ENCODE measurements around the gene SYNPO2. TPM values are rescaled to one million over a fixed set of nuclear protein-coding genes. Genes with fewer than 3 reads are reported as not detected.

The SYNPO2 gene
- total RNA-seq, 2 experiments from 2014 or later = 1.2 to 1.4 TPM

DNA sequence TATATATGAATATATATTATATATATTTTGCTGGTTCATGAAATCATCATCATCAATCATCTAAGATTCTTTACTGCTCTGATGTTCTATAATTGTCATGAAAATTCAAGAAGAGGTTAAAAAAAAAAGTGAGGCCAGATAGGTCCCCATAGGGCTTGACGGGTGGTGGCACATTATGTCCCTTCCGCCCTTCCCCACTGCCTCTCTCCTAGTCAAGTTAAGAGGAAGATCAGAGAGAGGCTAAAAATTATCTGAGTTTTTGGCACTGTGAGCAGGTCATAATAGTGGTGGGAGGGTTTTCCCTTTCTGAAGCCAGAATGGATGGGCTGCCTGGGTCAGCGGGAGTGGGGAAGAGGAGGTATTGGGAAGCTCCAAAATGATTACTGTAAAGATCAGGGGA is 5.4 kb downstream of the SYNPO2 start:
- CTCF ChIA-PET = no interaction called here
- Mint-ChIP-seq H3K9me3 (no peaks in the 10 kb centered on the region), H3K27me3 (peaks cover 27% of the 10 kb centered on the region), H3K4me3 (no peak overlapping the region), H3K4me1 (peaks cover 8% of the 10 kb centered on the region), H3K27ac (no peak overlapping the region), H3K36me3 (ENCODE audit: low read depth) (no peaks in the 10 kb centered on the region)
- POLR2A ChIA-PET = no interaction called here
- no peak for DNase-seq

DNA sequence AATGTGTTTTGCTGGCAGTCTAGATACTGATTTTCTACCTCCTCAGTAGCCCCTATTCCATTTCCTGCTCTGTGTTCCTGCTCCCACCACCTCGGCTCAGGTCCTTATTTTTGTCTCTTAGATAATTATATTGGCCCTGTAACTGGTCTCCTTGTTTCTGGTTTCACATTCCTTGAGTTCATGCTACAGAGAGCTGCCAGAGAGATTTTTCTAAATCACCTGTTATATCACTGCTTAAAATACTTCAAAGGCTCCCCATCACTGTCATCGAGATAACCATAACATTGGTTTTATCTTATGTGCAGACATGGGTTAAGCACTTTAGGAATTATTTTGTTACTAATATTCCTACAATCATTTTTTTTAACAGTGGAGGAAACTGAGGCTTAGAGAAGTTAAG is 9.6 kb downstream of the SYNPO2 start:
- Mint-ChIP-seq H3K27me3 (peaks cover 11% of the 10 kb centered on the region), H3K4me3 (no peak overlapping the region), H3K4me1 (no peaks in the 10 kb centered on the region), H3K36me3 (ENCODE audit: low read depth) (no peaks in the 10 kb centered on the region), H3K9me3 (no peaks in the 10 kb centered on the region), H3K27ac (no peak overlapping the region)
- ChIA-PET POLR2A (no interaction called here), CTCF (no interaction called here)
- no peak for DNase-seq

DNA sequence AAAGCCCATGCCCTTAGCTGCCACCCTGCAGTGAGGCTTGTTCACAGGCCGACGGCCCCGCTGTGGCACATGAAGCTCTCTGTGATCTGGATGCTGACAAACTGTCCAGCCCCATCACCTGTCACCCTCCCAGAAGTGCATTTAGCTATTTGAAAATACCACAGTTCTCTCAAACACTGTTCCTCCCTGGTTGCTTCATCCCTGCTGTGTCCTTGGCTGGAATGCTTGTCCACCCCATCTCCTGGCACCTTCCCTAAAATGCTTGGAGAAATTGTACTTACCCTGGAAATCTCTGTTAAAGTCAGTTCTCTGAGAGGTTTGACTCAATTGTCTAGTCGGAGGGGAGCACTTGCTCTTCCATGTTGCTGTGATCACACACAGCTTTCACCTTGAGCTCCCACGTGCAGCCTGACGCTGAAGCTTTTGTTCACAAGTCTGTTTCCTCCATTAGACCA is 10.1 kb downstream of the SYNPO2 start:
- Mint-ChIP-seq H3K27ac (no peak overlapping the region), H3K9me3 (no peaks in the 10 kb centered on the region), H3K27me3 (peaks cover 11% of the 10 kb centered on the region), H3K4me3 (no peak overlapping the region), H3K4me1 (no peaks in the 10 kb centered on the region), H3K36me3 (ENCODE audit: low read depth) (no peaks in the 10 kb centered on the region)
- POLR2A ChIA-PET = no interaction called here
- CTCF ChIA-PET = no interaction called here
- DNase-seq = no peak

DNA sequence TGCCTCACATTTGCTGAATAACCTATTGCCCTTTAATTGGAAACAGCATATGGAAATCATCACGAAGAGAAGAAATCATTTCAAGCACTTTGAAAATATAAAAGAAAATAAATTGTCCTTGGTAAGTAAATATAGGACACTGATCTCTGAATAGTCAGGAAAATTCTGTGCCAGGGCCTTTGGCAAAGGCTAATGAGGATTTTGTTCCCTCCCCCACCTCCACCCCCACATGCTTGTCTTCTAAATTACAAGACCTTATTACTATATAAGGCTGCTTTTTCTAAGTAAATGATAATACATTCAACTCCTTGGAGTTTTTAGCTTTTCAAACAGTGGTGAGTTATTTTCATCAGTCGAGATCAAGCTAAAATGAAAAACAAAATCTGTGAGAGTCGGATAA is 15.8 kb downstream of the SYNPO2 start:
- no peaks in the 10 kb centered on the region for H3K9me3 Mint-ChIP-seq
- no peak overlapping the region for H3K27ac Mint-ChIP-seq
- no peaks in the 10 kb centered on the region for H3K36me3 Mint-ChIP-seq (ENCODE audit: low read depth)
- H3K27me3 Mint-ChIP-seq = peaks cover 6% of the 10 kb centered on the region
- CTCF ChIA-PET = no interaction called here
- no peaks in the 10 kb centered on the region for H3K4me1 Mint-ChIP-seq
- DNase-seq = no peak
- no peak overlapping the region for H3K4me3 Mint-ChIP-seq
- POLR2A ChIA-PET = no interaction called here

DNA sequence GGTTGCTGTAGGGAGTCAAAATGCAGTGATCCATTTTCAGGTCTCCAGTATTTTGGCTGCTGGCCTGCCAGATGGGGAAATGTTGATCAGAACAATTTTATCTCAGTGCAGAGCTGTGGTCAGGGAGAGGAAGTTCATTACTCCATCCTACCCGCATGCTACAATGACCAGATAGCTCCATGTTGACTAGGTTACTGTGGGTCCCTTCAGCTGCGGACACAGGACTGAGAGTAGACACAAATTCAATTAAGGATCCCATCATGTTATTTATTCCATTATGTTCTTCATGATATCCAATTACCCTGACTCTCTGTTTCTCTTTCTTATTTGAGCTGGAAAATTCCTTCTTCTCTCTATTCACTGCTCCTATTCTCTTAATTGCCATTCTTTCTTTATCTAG is 16.3 kb downstream of the SYNPO2 start:
- Mint-ChIP-seq H3K27ac (no peak overlapping the region), H3K36me3 (ENCODE audit: low read depth) (no peaks in the 10 kb centered on the region), H3K4me1 (no peaks in the 10 kb centered on the region), H3K9me3 (no peaks in the 10 kb centered on the region), H3K4me3 (no peak overlapping the region), H3K27me3 (peaks cover 6% of the 10 kb centered on the region)
- ChIA-PET CTCF (no interaction called here), POLR2A (no interaction called here)
- no peak for DNase-seq

DNA sequence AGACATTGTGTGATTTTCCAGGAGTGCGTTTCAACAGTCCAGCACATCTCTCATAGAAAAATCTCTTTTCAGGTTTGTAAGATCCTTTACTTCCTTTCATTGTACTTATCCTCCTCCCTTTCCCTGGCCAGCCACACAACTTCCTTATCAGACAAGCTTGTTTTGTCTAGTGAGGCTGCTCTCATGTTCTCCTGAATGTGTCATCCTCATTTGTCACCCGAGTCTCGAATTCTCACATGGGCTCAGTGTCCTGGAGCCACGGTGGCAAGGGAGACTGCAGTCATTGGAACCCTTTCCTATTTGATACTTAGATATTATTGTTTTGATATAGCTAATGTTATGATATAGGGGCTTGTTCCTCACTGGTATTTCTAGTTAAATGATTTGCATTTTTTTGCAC is 16.9 kb downstream of the SYNPO2 start:
- CTCF ChIA-PET = interaction anchor here (0.6 kb wide), 1 partner anchor 663 kb away, joined by 3 read pairs; no protein-coding TSS in a partner anchor
- POLR2A ChIA-PET = no interaction called here
- Mint-ChIP-seq H3K4me3 (no peak overlapping the region), H3K4me1 (no peaks in the 10 kb centered on the region), H3K27me3 (peaks cover 11% of the 10 kb centered on the region), H3K27ac (no peak overlapping the region), H3K36me3 (ENCODE audit: low read depth) (no peaks in the 10 kb centered on the region), H3K9me3 (no peaks in the 10 kb centered on the region)
- no peak for DNase-seq

DNA sequence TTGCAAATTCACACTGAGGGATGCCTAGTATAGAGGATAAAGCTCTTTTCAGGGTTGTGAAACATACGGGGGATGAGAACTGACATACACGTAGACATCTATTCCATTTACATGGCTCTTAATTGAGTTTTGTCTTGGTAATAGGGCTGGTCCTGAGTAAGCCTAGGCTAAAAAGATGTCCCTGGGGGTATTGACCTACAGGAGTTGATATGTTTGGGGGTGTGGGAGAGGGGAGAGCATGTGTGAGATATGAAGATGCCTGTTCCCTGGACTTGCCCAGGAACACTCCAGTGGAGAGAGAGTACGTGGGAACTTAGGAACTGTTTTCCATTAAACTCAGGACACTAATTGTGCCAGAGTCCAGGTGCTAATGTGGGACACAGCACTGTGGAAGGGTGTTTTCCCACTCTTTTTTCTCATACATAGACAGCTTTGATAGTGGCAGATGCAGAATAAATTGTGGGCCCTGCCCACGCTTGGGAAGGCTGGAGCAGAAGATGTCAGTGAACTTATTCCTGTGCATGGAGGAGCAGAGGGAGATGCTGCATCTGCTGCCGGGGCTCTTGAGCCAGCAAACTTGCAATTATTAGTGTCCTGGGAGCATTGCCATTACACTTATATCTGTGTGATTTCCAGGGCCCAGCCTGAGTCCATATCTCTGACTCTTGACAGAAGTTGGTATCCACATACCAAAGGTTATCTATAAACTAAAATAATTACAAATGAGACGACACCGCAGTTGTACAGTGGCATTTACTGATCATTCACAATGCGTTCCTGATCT is 20.7 kb downstream of the SYNPO2 start:
- no peak for DNase-seq

DNA sequence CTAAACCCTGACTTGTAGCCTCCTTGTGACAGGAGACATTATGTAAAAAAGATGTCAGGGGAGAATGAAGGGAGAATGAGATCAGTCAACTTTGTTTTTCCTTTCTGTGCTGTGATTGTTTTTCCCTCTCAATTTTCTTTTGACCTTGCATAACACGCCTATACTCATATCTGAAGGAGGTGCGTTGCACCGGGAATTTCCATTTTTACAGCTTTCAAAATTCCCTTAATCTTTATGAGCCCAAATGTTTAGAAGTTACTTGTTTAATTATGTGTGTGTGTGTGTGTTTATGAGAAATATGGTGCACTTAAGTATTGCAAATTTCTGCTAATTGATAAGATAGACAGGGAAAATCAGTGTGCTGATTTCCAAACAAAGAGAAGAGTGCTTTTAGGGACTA is 21.6 kb downstream of the SYNPO2 start:
- H3K36me3 Mint-ChIP-seq (ENCODE audit: low read depth) = no peaks in the 10 kb centered on the region
- POLR2A ChIA-PET = no interaction called here
- no peak for DNase-seq
- no peak overlapping the region for H3K4me3 Mint-ChIP-seq
- H3K27ac Mint-ChIP-seq = no peak overlapping the region
- H3K27me3 Mint-ChIP-seq = peaks cover 22% of the 10 kb centered on the region
- CTCF ChIA-PET = no interaction called here
- H3K4me1 Mint-ChIP-seq = no peaks in the 10 kb centered on the region
- no peaks in the 10 kb centered on the region for H3K9me3 Mint-ChIP-seq

More for the DNA sequence above, 20.7 kb downstream of the SYNPO2 start:
- H3K4me1 Mint-ChIP-seq = no peaks in the 10 kb centered on the region
- no peaks in the 10 kb centered on the region for H3K9me3 Mint-ChIP-seq
- H3K27me3 Mint-ChIP-seq = peaks cover 19% of the 10 kb centered on the region
- no peaks in the 10 kb centered on the region for H3K36me3 Mint-ChIP-seq (ENCODE audit: low read depth)
- H3K4me3 Mint-ChIP-seq = no peak overlapping the region
- CTCF ChIA-PET = no interaction called here
- POLR2A ChIA-PET = no interaction called here
- H3K27ac Mint-ChIP-seq = no peak overlapping the region

DNA sequence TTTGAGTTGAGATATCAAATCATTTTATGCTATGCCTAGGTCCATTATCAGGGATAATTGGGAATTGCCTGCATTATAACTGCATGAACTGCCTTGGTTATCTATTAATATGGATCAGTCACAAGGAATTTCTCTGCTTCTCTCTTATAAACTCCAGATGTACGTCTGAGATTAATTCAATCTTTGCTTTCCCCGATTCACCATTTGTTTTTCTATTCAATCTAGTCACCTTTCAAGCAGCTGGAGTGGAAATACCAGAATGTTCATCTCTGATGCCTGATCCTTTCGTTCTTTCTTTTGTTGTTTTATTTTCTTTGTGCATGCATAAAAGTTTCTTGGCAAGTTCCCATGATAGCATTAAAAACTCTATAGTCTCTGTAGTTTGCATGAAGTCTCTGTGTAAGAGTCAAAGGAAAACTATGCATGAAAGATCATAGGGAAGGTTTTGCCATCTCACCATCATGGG is 22.6 kb downstream of the SYNPO2 start:
- H3K27me3 Mint-ChIP-seq = peaks cover 22% of the 10 kb centered on the region
- H3K9me3 Mint-ChIP-seq = no peaks in the 10 kb centered on the region
- H3K36me3 Mint-ChIP-seq (ENCODE audit: low read depth) = no peaks in the 10 kb centered on the region
- CTCF ChIA-PET = no interaction called here
- no peak overlapping the region for H3K27ac Mint-ChIP-seq
- DNase-seq = no peak
- H3K4me3 Mint-ChIP-seq = no peak overlapping the region
- POLR2A ChIA-PET = no interaction called here
- H3K4me1 Mint-ChIP-seq = no peaks in the 10 kb centered on the region

DNA sequence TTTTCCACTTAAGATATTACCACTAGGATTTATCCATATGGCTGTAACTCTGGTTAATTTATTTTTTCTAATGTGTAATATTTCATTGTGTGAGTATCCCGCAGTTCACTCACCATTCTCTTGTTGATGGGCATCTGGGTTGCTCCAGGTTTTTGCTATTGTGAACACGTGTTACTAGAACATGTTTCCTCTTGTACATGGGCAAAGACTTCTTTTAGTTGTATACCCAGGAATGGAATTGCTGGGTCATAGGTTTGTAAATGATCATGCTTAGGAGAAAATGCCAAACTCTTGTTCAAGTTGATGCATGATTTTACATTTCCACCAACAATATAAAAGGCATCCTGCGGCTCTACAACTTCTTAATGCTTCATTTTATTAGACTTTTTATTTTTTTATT is 26.8 kb downstream of the SYNPO2 start:
- ChIA-PET CTCF (no interaction called here), POLR2A (no interaction called here)
- no peaks in the 10 kb centered on the region for H3K9me3 Mint-ChIP-seq
- no peak for DNase-seq
- no peak overlapping the region for H3K27ac Mint-ChIP-seq
- no peaks in the 10 kb centered on the region for H3K4me1 Mint-ChIP-seq
- H3K36me3 Mint-ChIP-seq (ENCODE audit: low read depth) = no peaks in the 10 kb centered on the region
- H3K27me3 Mint-ChIP-seq = peaks cover 21% of the 10 kb centered on the region
- H3K4me3 Mint-ChIP-seq = no peak overlapping the region

DNA sequence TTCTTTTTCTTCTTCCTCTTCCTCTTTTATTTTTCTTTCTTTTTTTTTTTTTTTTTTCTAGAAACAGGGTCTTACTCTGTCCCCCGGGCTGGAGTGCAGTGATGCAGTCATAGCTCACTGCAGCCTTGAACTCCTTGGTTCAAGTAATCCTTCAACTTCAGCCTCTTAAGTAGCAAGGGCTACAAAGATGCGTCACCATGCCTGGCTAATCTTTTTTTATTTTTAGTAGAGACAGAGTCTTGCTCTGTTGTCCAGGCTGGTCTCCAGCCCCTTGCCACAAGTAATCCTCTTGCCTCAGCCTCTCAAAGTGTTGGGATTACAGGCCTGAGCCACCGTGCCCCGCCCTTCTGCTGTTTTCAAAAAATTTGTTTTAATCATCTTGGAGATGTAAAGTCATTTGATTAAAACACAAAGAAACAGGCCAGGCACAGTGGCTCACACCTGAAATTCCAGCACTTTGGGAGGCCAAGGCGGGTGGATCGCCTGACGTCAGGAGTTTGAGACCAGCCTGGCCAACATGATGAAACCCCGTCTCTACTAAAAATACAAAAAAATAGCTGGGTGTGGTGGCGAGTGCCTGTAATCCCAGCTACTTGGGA is 28.1 kb downstream of the SYNPO2 start:
- no peaks in the 10 kb centered on the region for H3K9me3 Mint-ChIP-seq
- no peaks in the 10 kb centered on the region for H3K4me1 Mint-ChIP-seq
- POLR2A ChIA-PET = no interaction called here
- no peak for DNase-seq
- no peak overlapping the region for H3K4me3 Mint-ChIP-seq
- H3K36me3 Mint-ChIP-seq (ENCODE audit: low read depth) = no peaks in the 10 kb centered on the region
- CTCF ChIA-PET = no interaction called here
- peaks cover 21% of the 10 kb centered on the region for H3K27me3 Mint-ChIP-seq
- H3K27ac Mint-ChIP-seq = no peak overlapping the region

DNA sequence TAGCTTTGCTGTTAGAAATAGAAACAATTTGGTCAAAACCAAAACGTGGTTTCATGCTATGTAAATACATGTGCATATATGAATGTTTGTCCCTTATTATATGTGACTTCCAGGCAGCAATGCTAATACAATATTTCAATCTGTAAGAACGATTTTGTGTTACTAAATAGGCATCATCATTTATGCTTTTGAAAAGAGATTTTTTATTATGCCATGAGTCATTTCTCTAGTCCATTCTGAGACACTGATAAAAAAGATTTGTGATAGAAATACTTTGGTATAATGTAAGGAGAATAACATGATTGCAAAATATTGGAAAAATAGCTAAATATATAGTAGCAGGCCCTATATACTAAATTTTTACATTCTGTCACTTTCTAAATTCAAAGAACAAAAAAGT is 28.9 kb downstream of the SYNPO2 start:
- Mint-ChIP-seq H3K4me1 (no peaks in the 10 kb centered on the region), H3K4me3 (no peak overlapping the region), H3K9me3 (no peaks in the 10 kb centered on the region), H3K36me3 (ENCODE audit: low read depth) (no peaks in the 10 kb centered on the region), H3K27me3 (peaks cover 21% of the 10 kb centered on the region), H3K27ac (no peak overlapping the region)
- DNase-seq = no peak
- CTCF ChIA-PET = no interaction called here
- POLR2A ChIA-PET = no interaction called here

DNA sequence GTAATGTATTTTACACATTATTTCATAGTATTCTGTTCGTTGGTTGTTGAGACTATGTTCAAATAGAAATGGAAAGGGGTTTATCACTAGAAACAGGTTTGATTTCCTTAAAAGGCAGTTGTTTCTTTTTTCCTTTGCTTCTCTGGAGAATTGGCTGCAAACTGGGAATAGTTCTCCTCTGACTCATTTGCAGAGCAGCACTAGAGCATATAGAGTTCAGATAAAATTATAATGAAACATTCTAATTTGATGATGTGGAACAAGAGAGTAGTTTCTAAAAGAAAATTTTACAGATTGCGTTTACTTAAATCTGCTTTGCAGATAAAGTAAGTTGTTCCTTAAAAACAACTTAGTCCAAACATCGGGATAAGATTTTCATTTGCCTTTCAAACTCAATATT is 29.7 kb downstream of the SYNPO2 start:
- no peaks in the 10 kb centered on the region for H3K36me3 Mint-ChIP-seq (ENCODE audit: low read depth)
- H3K27me3 Mint-ChIP-seq = peaks cover 19% of the 10 kb centered on the region
- no peak overlapping the region for H3K4me3 Mint-ChIP-seq
- H3K9me3 Mint-ChIP-seq = no peaks in the 10 kb centered on the region
- no peak for DNase-seq
- ChIA-PET POLR2A (no interaction called here), CTCF (no interaction called here)
- no peak overlapping the region for H3K27ac Mint-ChIP-seq
- no peaks in the 10 kb centered on the region for H3K4me1 Mint-ChIP-seq

DNA sequence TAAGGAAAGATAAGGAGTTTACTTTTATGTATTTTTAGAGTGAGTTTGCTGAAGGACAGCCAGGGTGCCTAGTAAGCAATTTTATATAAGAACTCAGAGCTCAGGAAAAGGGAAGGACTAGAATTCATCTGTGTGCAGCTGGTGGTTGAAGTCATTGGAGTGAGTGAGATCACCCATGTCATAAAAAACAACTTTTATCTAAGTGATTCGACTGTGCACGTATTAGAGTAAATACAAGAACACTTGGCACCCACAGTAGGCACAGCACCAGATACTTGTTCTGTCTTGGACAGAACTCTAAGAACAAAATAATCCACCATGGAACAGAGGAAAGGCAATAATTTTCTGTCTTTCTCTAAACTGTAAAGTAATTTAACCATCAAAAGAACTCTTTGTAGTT is 31.6 kb downstream of the SYNPO2 start:
- Mint-ChIP-seq H3K27ac (no peak overlapping the region), H3K36me3 (ENCODE audit: low read depth) (no peaks in the 10 kb centered on the region), H3K9me3 (no peaks in the 10 kb centered on the region), H3K4me3 (no peak overlapping the region), H3K4me1 (no peaks in the 10 kb centered on the region), H3K27me3 (peaks cover 11% of the 10 kb centered on the region)
- no peak for DNase-seq
- ChIA-PET CTCF (no interaction called here), POLR2A (no interaction called here)
